Activated CD8-positive, alpha-beta memory T cell treated with anti-CD3 and anti-CD28 coated beads for 36 hours (primary cell): Measurements from ENCODE around the gene SLC6A20. TPM values are rescaled to one million over a fixed set of nuclear protein-coding genes. Genes with fewer than 3 reads are reported as not detected.

Experiments used
- CTCF ChIA-PET: fragments of 350-600 bp; sonication (Branson Sonifier 250); formaldehyde crosslinking; loops from one replicate; lab custom pipeline; 2021; ENCODE audit warnings: antibody characterized with exemption; lab: Charles Lee
- POLR2A ChIA-PET: fragments of 350-600 bp; sonication (Branson Sonifier 250); formaldehyde crosslinking; loops from one replicate; lab custom pipeline; 2021; ENCODE audit warnings: antibody characterized with exemption; lab: Charles Lee
- total RNA-seq, 2 experiments: library from RNA; stranded (reverse); gene quantifications; one replicate each; pipeline ENCODE4 v1.2.3, GENCODE V29; 2021

Gene SLC6A20
- total RNA-seq, 2 experiments from 2014 or later: 0.08 to 0.13 TPM

DNA sequence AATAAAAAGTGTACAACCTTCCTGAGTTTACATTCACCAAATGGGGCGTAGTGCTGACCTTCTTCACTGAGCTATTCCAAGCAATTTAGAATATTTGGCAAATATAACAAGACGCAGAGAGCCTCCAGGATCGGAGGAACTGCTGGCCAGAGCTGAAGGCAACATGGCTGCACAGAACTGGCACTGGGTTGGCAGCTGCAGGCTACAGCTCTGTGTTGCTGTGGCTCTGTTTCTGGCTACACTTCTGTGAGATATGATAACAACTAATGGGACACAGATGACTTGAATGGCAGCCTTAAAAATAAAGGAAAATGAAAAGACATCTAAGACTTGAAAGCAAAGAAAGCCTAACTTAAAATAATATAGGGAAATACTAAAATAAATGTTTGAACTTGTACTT lies 10.8 kb upstream of the SLC6A20 start:
- CTCF ChIA-PET: no interaction called here
- POLR2A ChIA-PET: no interaction called here

- ChIA-PET CTCF (no interaction called here), POLR2A (no interaction called here)
Observed at GRCh38 chr3:45806072-45806471, 9.7 kb upstream of the SLC6A20 start.

DNA sequence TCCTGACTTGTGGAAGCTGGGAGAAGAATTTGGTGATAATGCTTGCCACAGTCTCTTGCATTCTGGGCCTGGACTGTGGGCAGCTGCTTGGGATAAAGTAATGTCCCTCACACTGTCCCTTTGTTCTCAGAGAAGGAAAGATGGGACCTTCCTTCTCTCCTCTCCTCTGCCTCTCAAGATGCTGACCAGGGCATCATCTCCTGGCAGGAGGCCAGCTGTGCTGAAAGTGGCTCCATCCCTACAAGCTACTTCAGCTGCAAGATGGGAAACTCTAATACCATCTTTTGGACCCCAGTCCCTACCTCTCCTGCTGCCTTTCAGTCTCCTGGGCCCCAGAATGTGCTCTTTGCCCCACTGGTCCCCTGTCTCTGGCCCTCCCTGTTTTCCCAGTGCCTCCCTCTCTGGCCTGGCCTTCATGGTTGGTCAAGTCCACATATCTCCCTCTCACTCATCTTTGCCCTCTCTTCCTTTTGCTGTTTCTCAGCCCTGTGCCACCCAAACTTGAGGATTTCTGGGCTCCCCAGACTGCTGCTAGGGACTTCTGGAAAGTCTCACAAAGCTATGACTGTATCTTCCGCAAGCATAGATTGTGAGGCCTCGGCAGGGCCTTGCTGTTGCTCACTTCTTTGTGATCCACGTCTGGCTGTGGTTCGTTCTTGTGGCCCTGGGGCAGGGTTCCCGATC lies 7.1 kb upstream of the SLC6A20 start:
- CTCF ChIA-PET: no interaction called here
- POLR2A ChIA-PET: no interaction called here

DNA sequence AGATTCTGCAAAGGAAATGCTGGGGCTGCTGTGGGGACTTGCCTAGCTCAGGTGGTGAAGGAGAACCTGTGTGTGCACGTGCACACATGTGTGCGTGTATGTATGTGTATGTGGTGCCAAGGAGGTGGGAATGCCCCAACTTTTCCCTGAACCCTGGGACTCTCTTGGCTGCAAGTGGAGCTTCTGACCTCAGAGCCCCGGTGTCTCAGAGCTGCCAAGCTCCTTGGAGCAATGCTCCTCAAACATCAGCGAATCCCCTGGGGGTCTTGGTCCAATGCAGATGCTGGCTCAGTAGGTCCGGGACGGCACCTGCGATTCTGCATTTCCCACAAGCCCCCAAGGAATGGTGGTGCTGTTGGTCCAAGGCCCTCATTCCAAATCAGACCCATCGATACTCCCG lies 5.8 kb upstream of the SLC6A20 start:
- ChIA-PET CTCF (no interaction called here), POLR2A (no interaction called here)

DNA sequence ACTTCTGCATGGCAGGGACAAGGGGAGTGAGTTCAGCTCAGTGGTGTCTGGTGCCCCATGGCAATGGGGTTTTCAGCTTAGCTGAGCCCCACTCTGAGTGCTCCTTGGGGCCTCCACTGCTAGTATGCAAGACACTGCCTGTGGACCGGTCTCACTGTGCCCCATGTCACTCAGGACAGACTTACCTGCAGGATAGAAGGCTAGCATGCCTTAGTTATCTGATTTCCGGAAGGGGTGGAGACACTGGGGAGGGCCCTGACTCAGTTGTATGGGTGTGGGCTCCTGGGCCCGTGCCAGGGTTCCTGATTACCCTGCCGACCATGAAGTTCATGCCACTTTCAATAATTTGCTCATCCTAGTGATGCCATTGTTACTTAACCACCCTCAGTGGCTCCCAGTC lies 4.3 kb upstream of the SLC6A20 start:
- POLR2A ChIA-PET: no interaction called here
- CTCF ChIA-PET: no interaction called here

DNA sequence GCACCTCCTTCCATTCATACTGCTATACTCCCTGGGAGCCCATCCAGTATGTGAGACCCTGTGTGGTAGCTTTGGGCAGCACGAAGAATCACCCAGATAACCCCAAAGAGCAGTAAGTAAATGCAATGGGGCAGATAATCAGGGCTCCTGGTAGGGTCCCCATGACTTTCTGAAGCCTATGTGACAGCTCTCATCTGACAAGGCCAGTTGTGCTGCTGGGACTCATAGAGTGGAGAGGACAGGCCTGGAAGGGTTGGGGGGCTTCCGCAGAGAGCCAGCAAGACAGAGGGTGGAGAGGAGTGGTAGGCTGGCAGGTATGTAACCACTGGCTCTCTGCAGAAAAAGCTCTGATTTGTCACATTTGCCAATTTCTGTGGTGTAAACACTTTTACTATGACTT lies 3.2 kb upstream of the SLC6A20 start:
- CTCF ChIA-PET: no interaction called here
- POLR2A ChIA-PET: no interaction called here

DNA sequence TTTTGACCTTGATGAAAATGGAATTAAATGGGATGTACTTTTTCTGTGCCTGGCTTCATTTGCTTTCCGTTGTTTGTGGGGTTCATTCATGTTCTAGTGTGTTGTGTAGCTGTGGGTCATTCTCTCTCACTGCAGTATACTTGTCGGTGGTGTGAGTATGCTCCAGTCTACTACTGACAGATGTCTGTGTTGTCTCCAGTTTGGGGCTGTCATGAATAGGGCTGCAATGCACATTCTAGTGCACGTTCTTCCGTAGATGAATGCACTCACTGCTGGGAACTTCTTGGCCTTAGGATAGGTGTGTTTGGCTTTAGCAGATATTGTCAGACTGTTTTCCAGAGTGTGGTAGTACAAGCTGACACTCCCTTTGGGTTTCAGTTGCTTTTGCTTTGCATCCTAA lies 1.7 kb upstream of the SLC6A20 start:
- CTCF ChIA-PET: no interaction called here

GRCh38 chr3:45796902-45797637 lies 734 bp upstream of the SLC6A20 start:
- ChIA-PET POLR2A (no interaction called here), CTCF (interaction anchor here (1.2 kb wide), 1 partner anchor 124 kb away, joined by 3 read pairs; no protein-coding TSS in a partner anchor)

More for the DNA sequence above, 1.7 kb upstream of the SLC6A20 start:
- POLR2A ChIA-PET: no interaction called here

- ChIA-PET CTCF (no interaction called here), POLR2A (no interaction called here)
Observed at GRCh38 chr3:45795509-45795881, 841 bp downstream of the SLC6A20 start.

DNA sequence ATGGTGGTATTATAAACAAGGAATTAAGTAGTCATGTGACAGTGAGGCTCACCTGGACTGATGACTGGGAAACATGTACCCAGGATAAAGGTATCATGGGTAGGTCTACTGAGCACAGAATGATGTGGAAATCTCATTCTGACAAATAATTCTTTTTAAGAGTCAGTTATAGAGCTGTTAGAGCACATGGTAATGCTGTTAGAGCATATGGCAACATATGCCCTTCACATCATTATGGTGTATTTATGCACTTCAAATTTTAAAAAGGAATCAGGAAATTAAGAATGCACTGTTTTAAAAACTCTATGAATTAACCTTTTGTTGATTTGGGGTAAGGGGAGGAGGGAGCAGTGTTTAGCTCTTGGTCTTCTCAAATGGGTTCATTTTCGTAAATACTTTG lies 1.7 kb downstream of the SLC6A20 start:
- CTCF ChIA-PET: no interaction called here

GRCh38 chr3:45794177-45794560 lies 2.2 kb downstream of the SLC6A20 start:
- ChIA-PET CTCF (no interaction called here), POLR2A (no interaction called here)

More for the DNA sequence above, 1.7 kb downstream of the SLC6A20 start:
- POLR2A ChIA-PET: no interaction called here

- ChIA-PET POLR2A (no interaction called here), CTCF (no interaction called here)
Observed at GRCh38 chr3:45793482-45794176, 2.7 kb downstream of the SLC6A20 start.

- ChIA-PET CTCF (no interaction called here), POLR2A (no interaction called here)
Observed at GRCh38 chr3:45792516-45793172, 3.7 kb downstream of the SLC6A20 start.

GRCh38 chr3:45792036-45792435 lies 4.3 kb downstream of the SLC6A20 start:
- POLR2A ChIA-PET: no interaction called here
- CTCF ChIA-PET: no interaction called here

DNA sequence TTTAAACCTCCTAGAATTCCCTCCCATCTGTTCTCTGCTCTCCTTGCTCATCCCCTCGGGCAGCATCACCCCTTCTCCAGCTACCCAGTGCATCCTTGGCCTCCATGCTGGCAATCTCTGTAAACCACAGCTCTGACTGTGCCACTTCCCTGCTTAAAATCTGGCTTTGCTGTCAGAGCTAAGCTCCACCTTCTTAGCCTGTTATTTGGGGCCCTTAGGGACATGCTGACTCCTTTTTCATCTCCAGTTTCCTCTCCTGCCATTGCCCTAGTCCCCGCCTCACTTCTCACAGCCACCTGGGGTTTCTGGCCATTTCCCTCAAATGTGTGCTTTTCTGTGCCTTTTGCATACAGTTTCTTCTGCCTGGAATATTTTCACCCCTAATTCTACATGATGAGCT lies 5.7 kb downstream of the SLC6A20 start:
- ChIA-PET CTCF (no interaction called here), POLR2A (no interaction called here)

DNA sequence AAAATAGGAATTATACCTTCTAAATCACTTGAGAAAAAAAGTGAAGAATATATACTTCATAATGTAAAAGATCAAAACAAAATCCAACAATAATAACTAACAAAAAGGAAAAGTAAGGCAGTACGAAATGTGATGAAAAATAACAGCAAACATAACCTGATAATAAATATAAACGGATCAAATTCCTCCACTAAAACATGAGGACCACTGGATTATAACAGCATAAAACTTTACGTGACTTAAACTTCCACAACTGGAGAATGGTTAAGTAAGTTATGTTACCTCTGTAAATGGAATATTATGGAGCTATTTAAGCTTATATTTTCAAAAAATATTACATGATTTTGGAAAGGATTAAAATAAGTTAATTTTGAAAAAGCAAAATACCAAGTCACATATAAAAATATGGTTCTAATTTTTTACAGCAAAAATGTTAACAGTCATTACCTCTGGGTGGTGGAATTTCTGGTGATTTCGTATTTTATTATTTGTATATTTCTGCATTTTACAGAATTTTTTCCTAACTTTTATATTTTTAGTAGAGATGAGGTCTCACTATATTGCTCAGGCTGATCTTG lies 7.0 kb downstream of the SLC6A20 start:
- ChIA-PET POLR2A (no interaction called here), CTCF (no interaction called here)

DNA sequence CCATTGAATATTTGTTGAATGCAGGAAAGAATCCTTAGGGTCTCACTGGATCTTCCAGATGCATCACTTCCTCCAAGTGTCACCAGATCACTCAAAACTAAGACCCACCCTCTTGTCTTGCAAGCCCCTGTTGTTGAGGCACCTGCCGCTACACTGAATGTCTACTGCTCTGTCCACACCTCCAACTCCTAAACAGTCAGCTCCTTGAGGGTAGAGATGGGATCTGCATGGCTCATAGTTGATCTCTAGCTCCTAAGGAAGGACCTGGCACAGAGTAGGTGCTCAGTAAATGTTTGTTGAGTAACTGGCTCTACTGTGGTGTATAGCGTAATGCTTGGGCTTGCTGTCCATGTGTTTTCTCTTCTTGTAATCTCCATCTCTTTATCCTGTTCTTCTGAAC lies 8.8 kb downstream of the SLC6A20 start:
- CTCF ChIA-PET: no interaction called here
- POLR2A ChIA-PET: no interaction called here

DNA sequence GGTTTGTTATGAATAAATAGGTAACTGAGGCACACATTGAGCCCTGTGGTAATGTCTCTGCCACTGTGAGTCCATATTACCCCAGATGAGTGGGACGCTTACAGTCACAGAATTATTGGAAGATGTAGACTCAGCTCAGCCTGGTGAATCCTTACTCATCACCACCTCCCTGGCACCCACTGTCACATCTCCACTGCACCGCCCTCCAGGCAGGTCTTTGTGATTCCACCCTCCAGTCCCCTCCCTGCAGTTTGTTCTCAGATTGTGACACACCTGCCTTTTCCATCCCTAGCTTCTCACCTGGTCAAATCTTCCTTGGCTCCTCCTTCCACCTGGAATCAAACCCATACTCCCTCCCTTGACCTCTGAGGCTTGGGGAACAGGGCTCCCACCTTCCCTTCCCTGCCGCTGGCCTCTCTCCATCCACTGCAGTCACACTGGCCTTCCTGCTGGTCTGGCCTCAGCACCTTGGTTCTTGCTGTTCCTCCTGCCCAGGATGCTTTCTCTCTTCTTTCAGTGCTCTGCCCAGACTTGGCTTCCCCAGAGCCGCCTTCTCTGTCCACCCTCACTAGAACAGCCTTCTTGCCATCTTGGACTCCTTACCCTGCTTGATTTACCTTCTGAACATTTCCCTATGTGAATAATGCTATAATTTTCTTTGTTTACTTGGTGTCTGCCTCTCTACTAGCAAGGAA lies 9.4 kb downstream of the SLC6A20 start:
- CTCF ChIA-PET: no interaction called here
- POLR2A ChIA-PET: no interaction called here

- ChIA-PET POLR2A (no interaction called here), CTCF (no interaction called here)
Observed at GRCh38 chr3:45785605-45786150, 10.7 kb downstream of the SLC6A20 start.
